ENCODE measurements around the gene S1PR1. TPM values are rescaled to one million over a fixed set of nuclear protein-coding genes. Genes with fewer than 3 reads are reported as not detected.

S1PR1 gene
- total and polyA plus RNA-seq, 2 of the 13 experiments (the other 11 are each of a cell fraction or from before 2014, with no cell fraction given), result not detected

DNA sequence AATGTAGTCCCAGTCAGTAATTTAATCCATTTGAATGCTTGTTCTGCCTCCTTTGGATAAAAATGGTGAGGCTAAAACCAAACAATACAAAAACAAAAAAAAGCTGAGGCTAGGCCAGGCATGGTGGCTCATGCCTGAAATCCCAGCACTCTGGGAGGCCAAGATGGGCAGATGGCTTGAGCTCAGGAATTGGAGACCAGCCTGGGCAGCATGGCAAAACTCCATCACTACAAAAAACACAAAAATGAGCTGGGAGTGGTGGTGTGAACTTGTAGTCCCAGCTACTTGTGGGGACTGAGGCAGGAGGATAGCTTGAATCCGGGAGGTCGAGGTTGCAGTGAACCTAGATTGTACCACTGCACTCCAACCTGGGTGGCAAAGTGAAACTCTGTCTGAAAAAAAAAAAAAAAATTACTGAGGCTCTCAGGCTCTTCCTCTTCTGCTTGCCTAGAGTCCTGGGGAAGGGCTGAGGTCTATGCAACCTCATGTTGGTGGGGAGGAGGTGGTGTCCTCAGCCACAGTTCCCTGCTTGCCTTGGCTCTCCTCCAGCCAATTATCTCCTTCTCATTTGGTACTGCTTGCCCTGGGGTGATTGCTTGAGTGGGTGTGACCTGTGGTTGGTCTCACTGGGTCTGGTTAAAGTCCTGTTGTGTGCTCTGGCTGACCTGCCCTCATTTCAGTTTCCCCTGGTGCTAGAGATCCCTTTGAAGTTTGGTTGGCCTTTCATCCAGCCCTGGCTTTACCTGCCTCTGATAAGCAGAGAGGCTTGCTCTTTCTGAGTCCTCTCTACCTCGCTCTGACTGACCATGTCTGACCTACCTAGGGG lies 20.9 kb downstream of the S1PR1 start (continued):
- TF ChIP-seq, protein P1, sequence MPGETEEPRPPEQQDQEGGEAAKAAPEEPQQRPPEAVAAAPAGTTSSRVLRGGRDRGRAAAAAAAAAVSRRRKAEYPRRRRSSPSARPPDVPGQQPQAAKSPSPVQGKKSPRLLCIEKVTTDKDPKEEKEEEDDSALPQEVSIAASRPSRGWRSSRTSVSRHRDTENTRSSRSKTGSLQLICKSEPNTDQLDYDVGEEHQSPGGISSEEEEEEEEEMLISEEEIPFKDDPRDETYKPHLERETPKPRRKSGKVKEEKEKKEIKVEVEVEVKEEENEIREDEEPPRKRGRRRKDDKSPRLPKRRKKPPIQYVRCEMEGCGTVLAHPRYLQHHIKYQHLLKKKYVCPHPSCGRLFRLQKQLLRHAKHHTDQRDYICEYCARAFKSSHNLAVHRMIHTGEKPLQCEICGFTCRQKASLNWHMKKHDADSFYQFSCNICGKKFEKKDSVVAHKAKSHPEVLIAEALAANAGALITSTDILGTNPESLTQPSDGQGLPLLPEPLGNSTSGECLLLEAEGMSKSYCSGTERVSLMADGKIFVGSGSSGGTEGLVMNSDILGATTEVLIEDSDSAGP (CRISPR knock-in tag; IDR thresholded peaks at IDR 0.05; ENCODE audit: borderline replicate concordance), result peak; percentile 58; the same call in 1 of the 2 replicates
- peak; percentile 81; the same call in 1 of the 2 replicates for TF ChIP-seq NR2F2 (IDR thresholded peaks at IDR 0.05; ENCODE audit: borderline replicate concordance, low read depth)
- TF ChIP-seq ZNF224 (CRISPR knock-in tag; IDR thresholded peaks at IDR 0.05), result no peak
- TF ChIP-seq MYNN (CRISPR knock-in tag; IDR thresholded peaks at IDR 0.05; ENCODE audit: low read depth), result no peak
- TF ChIP-seq SALL2 (CRISPR knock-in tag; IDR thresholded peaks at IDR 0.05), result no peak
- no peak for TF ChIP-seq MAFG (CRISPR knock-in tag; IDR thresholded peaks at IDR 0.05)
- TF ChIP-seq PAF1 (CRISPR knock-in tag; IDR thresholded peaks at IDR 0.05), result no peak
- TF ChIP-seq, protein P2, sequence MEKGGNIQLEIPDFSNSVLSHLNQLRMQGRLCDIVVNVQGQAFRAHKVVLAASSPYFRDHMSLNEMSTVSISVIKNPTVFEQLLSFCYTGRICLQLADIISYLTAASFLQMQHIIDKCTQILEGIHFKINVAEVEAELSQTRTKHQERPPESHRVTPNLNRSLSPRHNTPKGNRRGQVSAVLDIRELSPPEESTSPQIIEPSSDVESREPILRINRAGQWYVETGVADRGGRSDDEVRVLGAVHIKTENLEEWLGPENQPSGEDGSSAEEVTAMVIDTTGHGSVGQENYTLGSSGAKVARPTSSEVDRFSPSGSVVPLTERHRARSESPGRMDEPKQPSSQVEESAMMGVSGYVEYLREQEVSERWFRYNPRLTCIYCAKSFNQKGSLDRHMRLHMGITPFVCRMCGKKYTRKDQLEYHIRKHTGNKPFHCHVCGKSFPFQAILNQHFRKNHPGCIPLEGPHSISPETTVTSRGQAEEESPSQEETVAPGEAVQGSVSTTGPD (CRISPR knock-in tag; IDR thresholded peaks at IDR 0.05), result peak; percentile 97
- no peak for TF ChIP-seq ZNF350 (CRISPR knock-in tag; IDR thresholded peaks at IDR 0.05; ENCODE audit: borderline replicate concordance, low read depth)
- TF ChIP-seq, protein P3, sequence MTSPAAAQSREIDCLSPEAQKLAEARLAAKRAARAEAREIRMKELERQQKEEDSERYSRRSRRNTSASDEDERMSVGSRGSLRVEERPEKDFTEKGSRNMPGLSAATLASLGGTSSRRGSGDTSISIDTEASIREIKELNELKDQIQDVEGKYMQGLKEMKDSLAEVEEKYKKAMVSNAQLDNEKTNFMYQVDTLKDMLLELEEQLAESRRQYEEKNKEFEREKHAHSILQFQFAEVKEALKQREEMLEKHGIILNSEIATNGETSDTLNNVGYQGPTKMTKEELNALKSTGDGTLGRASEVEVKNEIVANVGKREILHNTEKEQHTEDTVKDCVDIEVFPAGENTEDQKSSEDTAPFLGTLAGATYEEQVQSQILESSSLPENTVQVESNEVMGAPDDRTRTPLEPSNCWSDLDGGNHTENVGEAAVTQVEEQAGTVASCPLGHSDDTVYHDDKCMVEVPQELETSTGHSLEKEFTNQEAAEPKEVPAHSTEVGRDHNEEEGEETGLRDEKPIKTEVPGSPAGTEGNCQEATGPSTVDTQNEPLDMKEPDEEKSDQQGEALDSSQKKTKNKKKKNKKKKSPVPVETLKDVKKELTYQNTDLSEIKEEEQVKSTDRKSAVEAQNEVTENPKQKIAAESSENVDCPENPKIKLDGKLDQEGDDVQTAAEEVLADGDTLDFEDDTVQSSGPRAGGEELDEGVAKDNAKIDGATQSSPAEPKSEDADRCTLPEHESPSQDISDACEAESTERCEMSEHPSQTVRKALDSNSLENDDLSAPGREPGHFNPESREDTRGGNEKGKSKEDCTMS (CRISPR knock-in tag; conservative IDR thresholded peaks at IDR 0.05), result no peak
- TF ChIP-seq, protein P4, sequence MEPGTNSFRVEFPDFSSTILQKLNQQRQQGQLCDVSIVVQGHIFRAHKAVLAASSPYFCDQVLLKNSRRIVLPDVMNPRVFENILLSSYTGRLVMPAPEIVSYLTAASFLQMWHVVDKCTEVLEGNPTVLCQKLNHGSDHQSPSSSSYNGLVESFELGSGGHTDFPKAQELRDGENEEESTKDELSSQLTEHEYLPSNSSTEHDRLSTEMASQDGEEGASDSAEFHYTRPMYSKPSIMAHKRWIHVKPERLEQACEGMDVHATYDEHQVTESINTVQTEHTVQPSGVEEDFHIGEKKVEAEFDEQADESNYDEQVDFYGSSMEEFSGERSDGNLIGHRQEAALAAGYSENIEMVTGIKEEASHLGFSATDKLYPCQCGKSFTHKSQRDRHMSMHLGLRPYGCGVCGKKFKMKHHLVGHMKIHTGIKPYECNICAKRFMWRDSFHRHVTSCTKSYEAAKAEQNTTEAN (CRISPR knock-in tag; conservative IDR thresholded peaks at IDR 0.05), result no peak
- no peak for TF ChIP-seq ESRRA (CRISPR knock-in tag; IDR thresholded peaks at IDR 0.05; ENCODE audit: low read depth)
- TF ChIP-seq TCF7L2 (IDR thresholded peaks at IDR 0.05; ENCODE audit: low read depth, low read length), result peak; percentile 72; the same call in 1 of the 2 replicates
- TF ChIP-seq, protein P5, sequence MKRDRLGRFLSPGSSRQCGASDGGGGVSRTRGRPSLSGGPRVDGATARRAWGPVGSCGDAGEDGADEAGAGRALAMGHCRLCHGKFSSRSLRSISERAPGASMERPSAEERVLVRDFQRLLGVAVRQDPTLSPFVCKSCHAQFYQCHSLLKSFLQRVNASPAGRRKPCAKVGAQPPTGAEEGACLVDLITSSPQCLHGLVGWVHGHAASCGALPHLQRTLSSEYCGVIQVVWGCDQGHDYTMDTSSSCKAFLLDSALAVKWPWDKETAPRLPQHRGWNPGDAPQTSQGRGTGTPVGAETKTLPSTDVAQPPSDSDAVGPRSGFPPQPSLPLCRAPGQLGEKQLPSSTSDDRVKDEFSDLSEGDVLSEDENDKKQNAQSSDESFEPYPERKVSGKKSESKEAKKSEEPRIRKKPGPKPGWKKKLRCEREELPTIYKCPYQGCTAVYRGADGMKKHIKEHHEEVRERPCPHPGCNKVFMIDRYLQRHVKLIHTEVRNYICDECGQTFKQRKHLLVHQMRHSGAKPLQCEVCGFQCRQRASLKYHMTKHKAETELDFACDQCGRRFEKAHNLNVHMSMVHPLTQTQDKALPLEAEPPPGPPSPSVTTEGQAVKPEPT (CRISPR knock-in tag; IDR thresholded peaks at IDR 0.05; ENCODE audit: low read depth), result no peak
- no peak for TF ChIP-seq ZNF124 (CRISPR knock-in tag; IDR thresholded peaks at IDR 0.05)
- TF ChIP-seq ZFAT (CRISPR knock-in tag; conservative IDR thresholded peaks at IDR 0.05), result no peak
- peak; percentile 65; the same call in 1 of the 2 replicates for TF ChIP-seq EHMT2 (IDR thresholded peaks at IDR 0.05; ENCODE audit: borderline replicate concordance, low read depth, low read length)
- TF ChIP-seq ZSCAN21 (CRISPR knock-in tag; IDR thresholded peaks at IDR 0.05; ENCODE audit: borderline replicate concordance), result 0 out of 2 replicates have a peak, but pooled peaks have one; percentile 45
- TF ChIP-seq ZNF33B (CRISPR knock-in tag; IDR thresholded peaks at IDR 0.05), result no peak
- no peak for TF ChIP-seq CENPT (CRISPR knock-in tag; IDR thresholded peaks at IDR 0.05; ENCODE audit: low read depth)
